ENCODE results near the gene PKN2.
"Not testable (repeated sequence)": the region's sequence is repeated elsewhere in the genome, so short reads cannot be mapped to it uniquely, and the experiment has no call there.

- not testable (repeated sequence) for TF ChIP-seq ZNF121 (CRISPR knock-in tag; IDR thresholded peaks at IDR 0.05); ATF2 (CRISPR knock-in tag; IDR thresholded peaks at IDR 0.05; ENCODE audit: borderline replicate concordance, low read depth); TEAD1 (CRISPR knock-in tag; IDR thresholded peaks at IDR 0.05)
These were observed 17.7 kb downstream of the PKN2 start for GRCh38 chr1:88701793-88702192.

Data from WTC11 (cell line).